Right lobe of liver (tissue), 6 donors: Measurements from ENCODE around the gene CLTB. TPM values are rescaled to one million over a fixed set of nuclear protein-coding genes. Genes with fewer than 3 reads are reported as not detected.

Source experiments
- ATAC-seq, 4 donors: fragments of 200-7000 bp; cut with Tn5 transposase; one replicate each; pipeline ENCODE4 v1.9.1; 2020; ENCODE audit warnings: mild to moderate bottlenecking in 4 of 4, moderate library complexity in 4 of 4
- DNase-seq, 3 donors: peaks; one replicate each; pipeline ENCODE4 v3.0.0-alpha.2; 2020
- H3K27ac ChIP-seq, 3 donors: fragments of 200-600 bp; one replicate each; pipeline ENCODE4 v1.8.0; 2022
- H3K27me3 ChIP-seq, 2 donors: fragments of 200-600 bp; one replicate each; pipeline ENCODE4 v1.8.0; 2022
- H3K36me3 ChIP-seq, 4 donors: fragments of 200-600 bp; sonication (generic) in 1 of 4; one replicate each; pipeline versions ENCODE4 v1.5.1 to v1.8.0; 2017 to 2022; ENCODE audit warnings: control low read depth in 1 of 4
- H3K4me1 ChIP-seq, 4 donors: fragments of 200-600 bp; sonication (generic) in 1 of 4; one replicate each; pipeline versions ENCODE4 v1.5.1 to v1.8.0; 2017 to 2022; ENCODE audit warnings: control low read depth in 1 of 4
- H3K4me3 ChIP-seq, 3 donors: fragments of 200-600 bp; one replicate each; pipeline ENCODE4 v1.8.0; 2022
- H3K9me3 ChIP-seq, 4 donors: fragments of 200-600 bp; sonication (generic) in 1 of 4; one replicate each; pipeline versions ENCODE4 v1.5.1 to v1.8.0; 2017 to 2022; ENCODE audit warnings: control low read depth in 1 of 4
- CTCF ChIP-seq, 4 donors: fragments of 200-600 bp in 3 of 4; fragments of 450-650 bp in 1 of 4; IDR thresholded peaks; one replicate each; pipeline versions ENCODE4 v1.5.1 to v1.8.0; 2016 to 2022; ENCODE audit warnings: antibody characterized with exemption in 4 of 4, mild to moderate bottlenecking in 2 of 4
- POLR2A ChIP-seq: fragments of 450-650 bp; IDR thresholded peaks from one replicate; pipeline ENCODE4 v1.6.1; 2017; ENCODE audit warnings: antibody characterized with exemption, mild to moderate bottlenecking
- WGBS: methylation state at CpG from one replicate; pipeline ENCODE4 v1.1.6; 2018; ENCODE audit warnings: low coverage, low lambda C conversion rate; ENCODE audit not compliant: insufficient coverage; ENCODE audit errors: missing lambda C conversion rate; 5-methylcytosine and 5-hydroxymethylcytosine counted together
- intact Hi-C, 2 donors: fragments of 100-400 bp; cut with DNase I; formaldehyde crosslinking; loops; one replicate each; pipeline versions ENCODE4 v1.11.2 to v1.14.1; 2022
- total RNA-seq, 6 experiments: library from RNA; depleted of rRNA in 2 of 6; stranded (reverse); fragments of >200 nt in 2 of 6; fragmentation: NEBNext Ultra II Directional in 3 of 6; extraction: Animal tissue kit (Norgen Biotek cat#: 25700) in 3 of 6; gene quantifications; one replicate each; pipeline versions ENCODE4 v1.1.0 to v1.2.4, GENCODE V29; 2016 to 2023
- donor health status: DM: no; HTN: yes; CAD: no.
- donor health status: DM: no; HTN: no; CAD: no.
- donor health status: DM: no; HTN: no; CAD: no.
- donor health status: DM: no; HTN: yes; CAD: no.
- donor health status: DM: no; HTN: yes; CAD: no.

The CLTB gene
- total RNA-seq, 6 experiments from 2014 or later: 28.6 to 73.0 (median 31.3) TPM

GRCh38 chr5:176371621-176372539, 44.5 kb downstream of the CLTB start:
- WGBS: 70% methylated on average over 1 of the region's 13 CpGs
- H3K4me1 ChIP-seq: peaks cover 0 to 9% (median 0%) of the 10 kb centered on the region in 4 donors
- H3K36me3 ChIP-seq: no peaks in the 10 kb centered on the region
- no peaks in the 10 kb centered on the region for H3K9me3 ChIP-seq
- H3K4me3 ChIP-seq: no peak overlapping the region
- intact Hi-C loops: no loop called here
- no peak for TF ChIP-seq POLR2A
- TF ChIP-seq CTCF (IDR thresholded peaks at IDR 0.05): no peak
- DNase-seq: no peak
- peak; percentile 17 to 58 (median 49) for ATAC-seq
- no peak overlapping the region for H3K27ac ChIP-seq
- no peaks in the 10 kb centered on the region for H3K27me3 ChIP-seq

GRCh38 chr5:176369934-176370711, 46.2 kb downstream of the CLTB start:
- 86% methylated on average over 6 of the region's 8 CpGs for WGBS
- ATAC-seq (no peak), DNase-seq (no peak)
- H3K36me3 ChIP-seq: no peaks in the 10 kb centered on the region
- no peak for TF ChIP-seq CTCF (IDR thresholded peaks at IDR 0.05)
- no peak for TF ChIP-seq POLR2A
- H3K27ac ChIP-seq: no peak overlapping the region
- H3K9me3 ChIP-seq: no peaks in the 10 kb centered on the region
- intact Hi-C loops: no loop called here
- H3K4me1 ChIP-seq: peaks cover 0 to 9% (median 0%) of the 10 kb centered on the region in 4 donors
- no peaks in the 10 kb centered on the region for H3K27me3 ChIP-seq
- no peak overlapping the region for H3K4me3 ChIP-seq

- ATAC-seq (no peak), DNase-seq (no peak)
- WGBS: no CpG with 5 or more reads among the region's 13 CpGs
Observed at GRCh38 chr5:176368726-176369125, 47.6 kb downstream of the CLTB start.

More at GRCh38 chr5:176368726-176369125, 47.6 kb downstream of the CLTB start:
- no peaks in the 10 kb centered on the region for H3K36me3 ChIP-seq
- TF ChIP-seq POLR2A (no peak), CTCF (IDR thresholded peaks at IDR 0.05) (no peak)
- no peaks in the 10 kb centered on the region for H3K27me3 ChIP-seq
- intact Hi-C loops: no loop called here
- H3K4me1 ChIP-seq: peaks cover 0 to 9% (median 0%) of the 10 kb centered on the region in 4 donors
- no peak overlapping the region for H3K4me3 ChIP-seq
- H3K9me3 ChIP-seq: no peaks in the 10 kb centered on the region
- no peak overlapping the region for H3K27ac ChIP-seq
